ENCODE measurements around the gene CCDC33. TPM values are rescaled to one million over a fixed set of nuclear protein-coding genes. Genes with fewer than 3 reads are reported as not detected.

Gene CCDC33
- total and polyA plus RNA-seq, 2 experiments from 2014 or later = 2.6 to 2.8 TPM

DNA sequence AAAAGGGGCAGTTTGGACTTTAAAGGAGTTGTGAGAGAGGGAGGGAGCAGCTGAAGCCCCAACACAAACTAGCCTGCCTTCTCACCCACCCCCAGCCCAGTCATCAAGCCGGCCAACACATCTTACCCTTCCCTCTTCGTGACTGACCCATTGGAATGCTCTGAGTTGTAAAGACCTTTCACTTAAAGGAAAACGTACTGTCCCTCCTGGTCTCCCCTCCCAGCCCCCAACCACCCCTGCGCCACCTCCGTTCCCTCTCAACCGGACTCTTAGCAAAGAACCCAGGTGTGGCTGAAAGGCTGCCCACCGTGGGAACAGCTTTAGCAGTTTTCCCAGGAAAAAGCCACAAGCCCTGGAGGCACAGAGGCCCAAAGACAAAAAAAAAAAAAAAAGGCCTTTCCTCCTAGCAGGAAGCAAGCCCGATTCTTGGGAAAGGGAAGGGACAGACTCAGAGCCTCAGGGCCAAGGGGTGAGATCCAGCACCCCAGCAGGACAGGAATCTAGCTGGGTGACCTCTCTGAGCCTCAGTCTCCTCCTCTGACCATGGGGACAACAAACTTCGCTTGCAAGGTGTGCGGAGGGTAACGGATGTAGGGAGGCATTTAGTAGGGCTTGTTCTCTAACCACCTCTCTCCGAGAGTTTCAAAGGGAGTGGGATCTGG is 128.9 kb downstream of the CCDC33 start:
- H3K4me1 Mint-ChIP-seq = peaks cover 19% of the 10 kb centered on the region
- H3K27me3 Mint-ChIP-seq (ENCODE audit: insufficient read depth, low read depth, poor library complexity) = peaks cover 22% of the 10 kb centered on the region
- DNase-seq (ENCODE audit: low spot score) = peak; percentile 54
- Histone ChIP-seq H3K79me2 (replicated peaks; ENCODE audit: insufficient read depth) (no peaks in the 10 kb centered on the region), H3K36me3 (ENCODE audit: insufficient read depth) (no peaks in the 10 kb centered on the region), H3K4me2 (peak overlapping the region; percentile 91), H3K27me3 (ENCODE audit: insufficient read depth) (peaks cover 40% of the 10 kb centered on the region), H3K4me3 (peak overlapping the region; percentile 77), H3K4me1 (ENCODE audit: insufficient read depth) (peaks cover 28% of the 10 kb centered on the region), H4K20me1 (replicated peaks; ENCODE audit: insufficient read depth) (no peaks in the 10 kb centered on the region), H3F3A (replicated peaks; ENCODE audit: low read depth) (0 out of 2 replicates have a peak, but pooled peaks cover 5% of the 10 kb centered on the region), H3K27ac (ENCODE audit: low read depth) (no peak overlapping the region), H3K9me2 (ENCODE audit: insufficient read depth) (no peaks in the 10 kb centered on the region), H2AFZ (peak overlapping the region; percentile 98)
- no peaks in the 10 kb centered on the region for H3K9me3 Mint-ChIP-seq
- H3K27ac Mint-ChIP-seq = 0 out of 2 replicates have a peak overlapping the region, but pooled peaks have one; percentile 28
- no peaks in the 10 kb centered on the region for H3K36me3 Mint-ChIP-seq (ENCODE audit: low read depth)
- TF ChIP-seq, protein P1, sequence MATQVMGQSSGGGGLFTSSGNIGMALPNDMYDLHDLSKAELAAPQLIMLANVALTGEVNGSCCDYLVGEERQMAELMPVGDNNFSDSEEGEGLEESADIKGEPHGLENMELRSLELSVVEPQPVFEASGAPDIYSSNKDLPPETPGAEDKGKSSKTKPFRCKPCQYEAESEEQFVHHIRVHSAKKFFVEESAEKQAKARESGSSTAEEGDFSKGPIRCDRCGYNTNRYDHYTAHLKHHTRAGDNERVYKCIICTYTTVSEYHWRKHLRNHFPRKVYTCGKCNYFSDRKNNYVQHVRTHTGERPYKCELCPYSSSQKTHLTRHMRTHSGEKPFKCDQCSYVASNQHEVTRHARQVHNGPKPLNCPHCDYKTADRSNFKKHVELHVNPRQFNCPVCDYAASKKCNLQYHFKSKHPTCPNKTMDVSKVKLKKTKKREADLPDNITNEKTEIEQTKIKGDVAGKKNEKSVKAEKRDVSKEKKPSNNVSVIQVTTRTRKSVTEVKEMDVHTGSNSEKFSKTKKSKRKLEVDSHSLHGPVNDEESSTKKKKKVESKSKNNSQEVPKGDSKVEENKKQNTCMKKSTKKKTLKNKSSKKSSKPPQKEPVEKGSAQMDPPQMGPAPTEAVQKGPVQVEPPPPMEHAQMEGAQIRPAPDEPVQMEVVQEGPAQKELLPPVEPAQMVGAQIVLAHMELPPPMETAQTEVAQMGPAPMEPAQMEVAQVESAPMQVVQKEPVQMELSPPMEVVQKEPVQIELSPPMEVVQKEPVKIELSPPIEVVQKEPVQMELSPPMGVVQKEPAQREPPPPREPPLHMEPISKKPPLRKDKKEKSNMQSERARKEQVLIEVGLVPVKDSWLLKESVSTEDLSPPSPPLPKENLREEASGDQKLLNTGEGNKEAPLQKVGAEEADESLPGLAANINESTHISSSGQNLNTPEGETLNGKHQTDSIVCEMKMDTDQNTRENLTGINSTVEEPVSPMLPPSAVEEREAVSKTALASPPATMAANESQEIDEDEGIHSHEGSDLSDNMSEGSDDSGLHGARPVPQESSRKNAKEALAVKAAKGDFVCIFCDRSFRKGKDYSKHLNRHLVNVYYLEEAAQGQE (IDR thresholded peaks at IDR 0.05; ENCODE audit: unreplicated experiment) = no peak
- TF ChIP-seq CREB1 (CRISPR knock-in tag; IDR thresholded peaks at IDR 0.05; ENCODE audit: low read depth) (no peak), JUNB (IDR thresholded peaks at IDR 0.05; ENCODE audit: unreplicated experiment) (no peak), ZNF331 (CRISPR knock-in tag; IDR thresholded peaks at IDR 0.05; ENCODE audit: low read depth) (no peak), POLR2AphosphoS5 (IDR thresholded peaks at IDR 0.05; ENCODE audit: low read depth) (no peak), NANOG (IDR thresholded peaks at IDR 0.05; ENCODE audit: borderline replicate concordance) (no peak), ZNF114 (CRISPR knock-in tag; IDR thresholded peaks at IDR 0.05) (no peak), STAT1 (IDR thresholded peaks at IDR 0.05; ENCODE audit: unreplicated experiment) (no peak), EZH2phosphoT487 (IDR thresholded peaks at IDR 0.05; ENCODE audit: unreplicated experiment) (no peak), EZH2 (IDR thresholded peaks at IDR 0.05; ENCODE audit: low read depth, unreplicated experiment) (no peak)
- TF ChIP-seq, protein P2, sequence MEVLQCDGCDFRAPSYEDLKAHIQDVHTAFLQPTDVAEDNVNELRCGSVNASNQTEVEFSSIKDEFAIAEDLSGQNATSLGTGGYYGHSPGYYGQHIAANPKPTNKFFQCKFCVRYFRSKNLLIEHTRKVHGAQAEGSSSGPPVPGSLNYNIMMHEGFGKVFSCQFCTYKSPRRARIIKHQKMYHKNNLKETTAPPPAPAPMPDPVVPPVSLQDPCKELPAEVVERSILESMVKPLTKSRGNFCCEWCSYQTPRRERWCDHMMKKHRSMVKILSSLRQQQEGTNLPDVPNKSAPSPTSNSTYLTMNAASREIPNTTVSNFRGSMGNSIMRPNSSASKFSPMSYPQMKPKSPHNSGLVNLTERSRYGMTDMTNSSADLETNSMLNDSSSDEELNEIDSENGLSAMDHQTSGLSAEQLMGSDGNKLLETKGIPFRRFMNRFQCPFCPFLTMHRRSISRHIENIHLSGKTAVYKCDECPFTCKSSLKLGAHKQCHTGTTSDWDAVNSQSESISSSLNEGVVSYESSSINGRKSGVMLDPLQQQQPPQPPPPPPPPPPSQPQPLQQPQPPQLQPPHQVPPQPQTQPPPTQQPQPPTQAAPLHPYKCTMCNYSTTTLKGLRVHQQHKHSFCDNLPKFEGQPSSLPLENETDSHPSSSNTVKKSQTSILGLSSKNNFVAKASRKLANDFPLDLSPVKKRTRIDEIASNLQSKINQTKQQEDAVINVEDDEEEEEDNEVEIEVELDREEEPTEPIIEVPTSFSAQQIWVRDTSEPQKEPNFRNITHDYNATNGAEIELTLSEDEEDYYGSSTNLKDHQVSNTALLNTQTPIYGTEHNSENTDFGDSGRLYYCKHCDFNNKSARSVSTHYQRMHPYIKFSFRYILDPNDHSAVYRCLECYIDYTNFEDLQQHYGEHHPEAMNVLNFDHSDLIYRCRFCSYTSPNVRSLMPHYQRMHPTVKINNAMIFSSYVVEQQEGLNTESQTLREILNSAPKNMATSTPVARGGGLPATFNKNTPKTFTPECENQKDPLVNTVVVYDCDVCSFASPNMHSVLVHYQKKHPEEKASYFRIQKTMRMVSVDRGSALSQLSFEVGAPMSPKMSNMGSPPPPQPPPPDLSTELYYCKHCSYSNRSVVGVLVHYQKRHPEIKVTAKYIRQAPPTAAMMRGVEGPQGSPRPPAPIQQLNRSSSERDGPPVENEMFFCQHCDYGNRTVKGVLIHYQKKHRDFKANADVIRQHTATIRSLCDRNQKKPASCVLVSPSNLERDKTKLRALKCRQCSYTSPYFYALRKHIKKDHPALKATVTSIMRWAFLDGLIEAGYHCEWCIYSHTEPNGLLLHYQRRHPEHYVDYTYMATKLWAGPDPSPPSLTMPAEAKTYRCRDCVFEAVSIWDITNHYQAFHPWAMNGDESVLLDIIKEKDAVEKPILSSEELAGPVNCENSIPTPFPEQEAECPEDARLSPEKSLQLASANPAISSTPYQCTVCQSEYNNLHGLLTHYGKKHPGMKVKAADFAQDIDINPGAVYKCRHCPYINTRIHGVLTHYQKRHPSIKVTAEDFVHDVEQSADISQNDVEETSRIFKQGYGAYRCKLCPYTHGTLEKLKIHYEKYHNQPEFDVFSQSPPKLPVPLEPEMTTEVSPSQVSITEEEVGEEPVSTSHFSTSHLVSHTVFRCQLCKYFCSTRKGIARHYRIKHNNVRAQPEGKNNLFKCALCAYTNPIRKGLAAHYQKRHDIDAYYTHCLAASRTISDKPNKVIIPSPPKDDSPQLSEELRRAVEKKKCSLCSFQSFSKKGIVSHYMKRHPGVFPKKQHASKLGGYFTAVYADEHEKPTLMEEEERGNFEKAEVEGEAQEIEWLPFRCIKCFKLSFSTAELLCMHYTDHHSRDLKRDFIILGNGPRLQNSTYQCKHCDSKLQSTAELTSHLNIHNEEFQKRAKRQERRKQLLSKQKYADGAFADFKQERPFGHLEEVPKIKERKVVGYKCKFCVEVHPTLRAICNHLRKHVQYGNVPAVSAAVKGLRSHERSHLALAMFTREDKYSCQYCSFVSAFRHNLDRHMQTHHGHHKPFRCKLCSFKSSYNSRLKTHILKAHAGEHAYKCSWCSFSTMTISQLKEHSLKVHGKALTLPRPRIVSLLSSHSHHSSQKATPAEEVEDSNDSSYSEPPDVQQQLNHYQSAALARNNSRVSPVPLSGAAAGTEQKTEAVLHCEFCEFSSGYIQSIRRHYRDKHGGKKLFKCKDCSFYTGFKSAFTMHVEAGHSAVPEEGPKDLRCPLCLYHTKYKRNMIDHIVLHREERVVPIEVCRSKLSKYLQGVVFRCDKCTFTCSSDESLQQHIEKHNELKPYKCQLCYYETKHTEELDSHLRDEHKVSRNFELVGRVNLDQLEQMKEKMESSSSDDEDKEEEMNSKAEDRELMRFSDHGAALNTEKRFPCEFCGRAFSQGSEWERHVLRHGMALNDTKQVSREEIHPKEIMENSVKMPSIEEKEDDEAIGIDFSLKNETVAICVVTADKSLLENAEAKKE (CRISPR knock-in tag; IDR thresholded peaks at IDR 0.05) = no peak
- TF ChIP-seq, protein P3, sequence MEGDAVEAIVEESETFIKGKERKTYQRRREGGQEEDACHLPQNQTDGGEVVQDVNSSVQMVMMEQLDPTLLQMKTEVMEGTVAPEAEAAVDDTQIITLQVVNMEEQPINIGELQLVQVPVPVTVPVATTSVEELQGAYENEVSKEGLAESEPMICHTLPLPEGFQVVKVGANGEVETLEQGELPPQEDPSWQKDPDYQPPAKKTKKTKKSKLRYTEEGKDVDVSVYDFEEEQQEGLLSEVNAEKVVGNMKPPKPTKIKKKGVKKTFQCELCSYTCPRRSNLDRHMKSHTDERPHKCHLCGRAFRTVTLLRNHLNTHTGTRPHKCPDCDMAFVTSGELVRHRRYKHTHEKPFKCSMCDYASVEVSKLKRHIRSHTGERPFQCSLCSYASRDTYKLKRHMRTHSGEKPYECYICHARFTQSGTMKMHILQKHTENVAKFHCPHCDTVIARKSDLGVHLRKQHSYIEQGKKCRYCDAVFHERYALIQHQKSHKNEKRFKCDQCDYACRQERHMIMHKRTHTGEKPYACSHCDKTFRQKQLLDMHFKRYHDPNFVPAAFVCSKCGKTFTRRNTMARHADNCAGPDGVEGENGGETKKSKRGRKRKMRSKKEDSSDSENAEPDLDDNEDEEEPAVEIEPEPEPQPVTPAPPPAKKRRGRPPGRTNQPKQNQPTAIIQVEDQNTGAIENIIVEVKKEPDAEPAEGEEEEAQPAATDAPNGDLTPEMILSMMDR (conservative IDR thresholded peaks at IDR 0.05; ENCODE audit: low read depth in 2 of 2) = no peak
- TF ChIP-seq, protein P4, sequence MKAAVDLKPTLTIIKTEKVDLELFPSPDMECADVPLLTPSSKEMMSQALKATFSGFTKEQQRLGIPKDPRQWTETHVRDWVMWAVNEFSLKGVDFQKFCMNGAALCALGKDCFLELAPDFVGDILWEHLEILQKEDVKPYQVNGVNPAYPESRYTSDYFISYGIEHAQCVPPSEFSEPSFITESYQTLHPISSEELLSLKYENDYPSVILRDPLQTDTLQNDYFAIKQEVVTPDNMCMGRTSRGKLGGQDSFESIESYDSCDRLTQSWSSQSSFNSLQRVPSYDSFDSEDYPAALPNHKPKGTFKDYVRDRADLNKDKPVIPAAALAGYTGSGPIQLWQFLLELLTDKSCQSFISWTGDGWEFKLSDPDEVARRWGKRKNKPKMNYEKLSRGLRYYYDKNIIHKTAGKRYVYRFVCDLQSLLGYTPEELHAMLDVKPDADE (IDR thresholded peaks at IDR 0.05) = no peak
- H3K4me3 Mint-ChIP-seq = peak overlapping the region; percentile 81
- ATAC-seq = peak; percentile 56

All from GM23338 (cell line).